Esophagus squamous epithelium (tissue), 4 donors: Measurements from ENCODE around the gene ZNF385D.

Source experiments
- CTCF ChIP-seq, 6 experiments: fragments of 450-650 bp in 4 of 6; fragments of 200-600 bp in 2 of 6; sonication (generic) in 2 of 6; IDR thresholded peaks; one replicate each; pipeline ENCODE4 v1.5.1; 2016 to 2019; ENCODE audit warnings: antibody characterized with exemption in 6 of 6, mild to moderate bottlenecking in 4 of 6, moderate library complexity in 4 of 6
- POLR2A ChIP-seq, 4 donors: fragments of 450-650 bp; IDR thresholded peaks; one replicate each; pipeline ENCODE4 v1.6.1; 2017; ENCODE audit warnings: antibody characterized with exemption in 4 of 4, mild to moderate bottlenecking in 4 of 4, moderate library complexity in 3 of 4

- no peak for TF ChIP-seq CTCF (IDR thresholded peaks at IDR 0.05)
- no peak for TF ChIP-seq POLR2A (IDR thresholded peaks at IDR 0.05)
Measured at GRCh38 chr3:21417991-21418390, 333.0 kb downstream of the ZNF385D start.
